MM.1S (cell line): Measurements from ENCODE around the gene F3.

ENCODE experiments used
- DNase-seq: peaks from one replicate; pipeline ENCODE4 v3.0.0-alpha.2; 2015
- H2AFZ ChIP-seq: fragments of 300-600 bp; sonication (generic); 2 replicates; pipeline ENCODE4 v1.6.0; 2016; ENCODE audit warnings: antibody characterized with exemption, low read length
- H3F3A ChIP-seq: fragments of 300-600 bp; sonication (generic); 2 replicates; pipeline ENCODE4 v1.6.1; 2016; ENCODE audit warnings: mild to moderate bottlenecking, antibody characterized with exemption, low read length, moderate library complexity, mixed read lengths; ENCODE audit not compliant: insufficient read depth
- H3K27ac ChIP-seq: fragments of 300-600 bp; sonication (generic); 2 replicates; pipeline ENCODE4 v1.5.1; 2016; ENCODE audit warnings: mild to moderate bottlenecking, low read length
- H3K27me3 ChIP-seq: fragments of 300-600 bp; sonication (generic); replicated peaks from 2 replicates; pipeline ENCODE4 v1.6.0; 2016; ENCODE audit warnings: low read length; ENCODE audit not compliant: insufficient read depth
- H3K36me3 ChIP-seq: fragments of 300-600 bp; sonication (generic); replicated peaks from 2 replicates; pipeline ENCODE4 v1.6.1; 2016; ENCODE audit warnings: mild to moderate bottlenecking, low read length, mixed read lengths; ENCODE audit not compliant: insufficient read depth
- H3K4me1 ChIP-seq: fragments of 300-600 bp; sonication (generic); 2 replicates; pipeline ENCODE4 v1.6.1; 2016; ENCODE audit warnings: low read length, mixed read lengths
- H3K4me2 ChIP-seq: fragments of 300-600 bp; sonication (generic); 2 replicates; pipeline ENCODE4 v1.6.0; 2016; ENCODE audit warnings: low read depth, low read length
- H3K4me3 ChIP-seq: fragments of 300-600 bp; sonication (generic); 2 replicates; pipeline ENCODE4 v1.5.1; 2016; ENCODE audit warnings: low read length, mixed read lengths
- H3K79me2 ChIP-seq: fragments of 300-600 bp; sonication (generic); 2 replicates; pipeline ENCODE4 v1.6.1; 2016; ENCODE audit warnings: mixed run types, low read length, mixed read lengths
- H3K9ac ChIP-seq: fragments of 300-600 bp; sonication (generic); 2 replicates; pipeline ENCODE4 v1.6.1; 2016; ENCODE audit warnings: low read length, mixed read lengths
- H3K9me2 ChIP-seq: fragments of 300-600 bp; sonication (generic); replicated peaks from 2 replicates; pipeline ENCODE4 v1.6.1; 2016; ENCODE audit warnings: mild to moderate bottlenecking, low read length, mixed read lengths; ENCODE audit not compliant: insufficient read depth
- H3K9me3 ChIP-seq: fragments of 300-600 bp; sonication (generic); replicated peaks from 2 replicates; pipeline ENCODE4 v1.6.1; 2016; ENCODE audit warnings: mild to moderate bottlenecking, low read length, mixed read lengths; ENCODE audit not compliant: insufficient read depth
- H4K20me1 ChIP-seq: fragments of 300-600 bp; sonication (generic); 2 replicates; pipeline ENCODE4 v1.6.1; 2016; ENCODE audit warnings: mild to moderate bottlenecking, low read length, moderate library complexity, mixed read lengths; ENCODE audit not compliant: insufficient read depth
- EZH2 ChIP-seq: fragments of 300-600 bp; sonication (generic); optimal IDR thresholded peaks from 2 replicates; pipeline ENCODE3; 2017; ENCODE audit warnings: low read depth, mild to moderate bottlenecking, antibody characterized with exemption, low read length, mixed read lengths
- EZH2phosphoT487 ChIP-seq: fragments of 300-600 bp; sonication (generic); IDR thresholded peaks from 2 replicates; pipeline ENCODE4 v1.6.1; 2018; ENCODE audit warnings: antibody characterized with exemption, low read length
- TF ChIP-seq, protein P1 (sequence below): fragments of 300-600 bp; sonication (generic); IDR thresholded peaks from 2 replicates; pipeline ENCODE4 v1.5.1; 2016; ENCODE audit warnings: antibody characterized with exemption, low read length, mixed read lengths

The F3 gene

DNA sequence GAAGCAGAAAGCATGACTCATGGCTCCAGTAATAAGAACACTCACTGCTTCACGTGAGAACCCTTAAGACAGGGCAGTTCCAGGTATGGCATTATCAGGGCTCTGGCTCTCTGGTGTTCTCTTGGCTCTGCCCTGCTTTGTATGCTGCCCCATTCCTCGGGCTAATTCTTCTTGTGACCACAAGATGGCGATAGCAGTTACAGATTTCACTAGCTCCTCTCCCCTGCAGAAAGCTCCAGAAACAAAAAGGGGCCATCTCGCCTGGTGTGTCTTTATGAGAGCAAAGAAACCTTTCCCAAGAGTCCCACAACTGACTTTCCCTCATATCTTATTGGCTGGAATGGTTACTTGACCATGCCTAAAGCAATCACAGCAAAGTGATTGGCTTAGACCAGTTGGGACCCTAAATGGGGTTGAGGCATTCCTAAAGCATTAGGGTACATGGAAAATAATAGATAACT lies 60.1 kb downstream of the F3 start:
- Histone ChIP-seq H3K9me3 (no peaks in the 10 kb centered on the region), H2AFZ (no peak overlapping the region), H3K9ac (no peak overlapping the region), H3K27me3 (no peaks in the 10 kb centered on the region), H4K20me1 (no peaks in the 10 kb centered on the region), H3K4me3 (no peak overlapping the region), H3K79me2 (no peaks in the 10 kb centered on the region), H3K27ac (no peak overlapping the region), H3K4me1 (no peaks in the 10 kb centered on the region), H3K4me2 (no peak overlapping the region), H3K9me2 (no peaks in the 10 kb centered on the region), H3F3A (no peaks in the 10 kb centered on the region), H3K36me3 (no peaks in the 10 kb centered on the region)
- TF ChIP-seq EZH2phosphoT487, result no peak
- TF ChIP-seq, protein P1, sequence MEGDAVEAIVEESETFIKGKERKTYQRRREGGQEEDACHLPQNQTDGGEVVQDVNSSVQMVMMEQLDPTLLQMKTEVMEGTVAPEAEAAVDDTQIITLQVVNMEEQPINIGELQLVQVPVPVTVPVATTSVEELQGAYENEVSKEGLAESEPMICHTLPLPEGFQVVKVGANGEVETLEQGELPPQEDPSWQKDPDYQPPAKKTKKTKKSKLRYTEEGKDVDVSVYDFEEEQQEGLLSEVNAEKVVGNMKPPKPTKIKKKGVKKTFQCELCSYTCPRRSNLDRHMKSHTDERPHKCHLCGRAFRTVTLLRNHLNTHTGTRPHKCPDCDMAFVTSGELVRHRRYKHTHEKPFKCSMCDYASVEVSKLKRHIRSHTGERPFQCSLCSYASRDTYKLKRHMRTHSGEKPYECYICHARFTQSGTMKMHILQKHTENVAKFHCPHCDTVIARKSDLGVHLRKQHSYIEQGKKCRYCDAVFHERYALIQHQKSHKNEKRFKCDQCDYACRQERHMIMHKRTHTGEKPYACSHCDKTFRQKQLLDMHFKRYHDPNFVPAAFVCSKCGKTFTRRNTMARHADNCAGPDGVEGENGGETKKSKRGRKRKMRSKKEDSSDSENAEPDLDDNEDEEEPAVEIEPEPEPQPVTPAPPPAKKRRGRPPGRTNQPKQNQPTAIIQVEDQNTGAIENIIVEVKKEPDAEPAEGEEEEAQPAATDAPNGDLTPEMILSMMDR, result peak; percentile 60
- no peak for TF ChIP-seq EZH2
- peak; percentile 34 for DNase-seq

DNA sequence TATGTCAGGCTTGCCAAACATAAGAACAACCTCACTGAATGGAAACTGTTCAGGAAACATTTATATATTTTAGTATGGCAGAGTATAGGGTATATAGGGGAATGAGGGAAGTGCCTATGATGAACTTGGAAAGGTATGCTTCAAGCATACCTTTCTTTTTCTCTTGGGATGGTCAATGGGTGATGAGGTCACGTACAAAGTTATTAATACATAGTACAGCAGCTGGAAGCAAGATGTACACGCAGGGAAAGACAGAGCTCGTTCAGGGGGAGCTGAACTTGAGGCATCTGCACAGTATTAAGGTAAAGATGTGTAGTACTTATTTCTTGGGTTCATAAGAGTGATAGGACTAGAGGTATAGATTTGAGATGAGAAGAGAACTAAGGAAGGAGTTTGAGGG lies 61.9 kb downstream of the F3 start:
- Histone ChIP-seq H3K27ac (no peak overlapping the region), H3K79me2 (no peaks in the 10 kb centered on the region)

More for the DNA sequence above, 61.9 kb downstream of the F3 start:
- Histone ChIP-seq H3K4me3 (no peak overlapping the region), H4K20me1 (no peaks in the 10 kb centered on the region), H3K27me3 (no peaks in the 10 kb centered on the region), H2AFZ (no peak overlapping the region), H3F3A (no peaks in the 10 kb centered on the region), H3K4me2 (no peak overlapping the region), H3K9ac (no peak overlapping the region), H3K9me2 (no peaks in the 10 kb centered on the region), H3K36me3 (no peaks in the 10 kb centered on the region), H3K9me3 (no peaks in the 10 kb centered on the region), H3K4me1 (no peaks in the 10 kb centered on the region)
- no peak for DNase-seq
- TF ChIP-seq EZH2, result no peak
